Endodermal cell (in vitro differentiated cells): ENCODE data around the gene LBH. TPM values are rescaled to one million over a fixed set of nuclear protein-coding genes. Genes with fewer than 3 reads are reported as not detected.
A peak's percentile ranks its signal among the peaks of the same experiment; 100 is the strongest.

Experiments
- DNase-seq: peaks from one replicate; pipeline ENCODE4 v3.0.0-alpha.2; 2017
- H3K27ac ChIP-seq: 2 replicates; pipeline ENCODE4 v1.5.1; 2013; ENCODE audit warnings: mild to moderate bottlenecking, low read depth, low read length, moderate library complexity
- H3K27me3 ChIP-seq: 2 replicates; pipeline ENCODE4 v1.6.1; 2013; ENCODE audit warnings: mild to moderate bottlenecking, low read length, moderate library complexity; ENCODE audit not compliant: insufficient read depth, control insufficient read depth, poor library complexity, severe bottlenecking
- H3K36me3 ChIP-seq: 2 replicates; pipeline ENCODE4 v1.7.0; 2013; ENCODE audit warnings: mild to moderate bottlenecking, low read length, moderate library complexity; ENCODE audit not compliant: control insufficient read depth, insufficient read depth
- H3K4me1 ChIP-seq: one replicate; pipeline ENCODE4 v1.7.0; 2013; ENCODE audit warnings: low read length; ENCODE audit not compliant: control insufficient read depth, insufficient read depth
- H3K4me3 ChIP-seq: 2 replicates; pipeline ENCODE4 v1.5.1; 2013; ENCODE audit warnings: mild to moderate bottlenecking, low read length, moderate library complexity
- H3K9ac ChIP-seq: 2 replicates; pipeline ENCODE4 v1.6.1; 2013; ENCODE audit warnings: mild to moderate bottlenecking, low read length, moderate library complexity; ENCODE audit not compliant: poor library complexity, severe bottlenecking; ENCODE audit errors: extremely low read depth
- H3K9me3 ChIP-seq: 2 replicates; pipeline ENCODE4 v1.6.1; 2013; ENCODE audit warnings: mild to moderate bottlenecking, low read length, moderate library complexity; ENCODE audit not compliant: control insufficient read depth
- H3K27ac Mint-ChIP-seq: 2 replicates; pipeline ENCODE4 v1.8.0; 2020; ENCODE audit warnings: mixed read lengths
- H3K27me3 Mint-ChIP-seq: 2 replicates; pipeline ENCODE4 v1.8.0; 2021; ENCODE audit warnings: mild to moderate bottlenecking, mixed read lengths; ENCODE audit not compliant: insufficient read depth
- H3K36me3 Mint-ChIP-seq: 2 replicates; pipeline ENCODE4 v1.8.0; 2020; ENCODE audit warnings: low read depth, mixed read lengths
- H3K4me1 Mint-ChIP-seq: 2 replicates; pipeline ENCODE4 v1.8.0; 2020; ENCODE audit warnings: mixed read lengths
- H3K4me3 Mint-ChIP-seq: 2 replicates; pipeline ENCODE4 v1.8.0; 2020; ENCODE audit warnings: mild to moderate bottlenecking, moderate library complexity, mixed read lengths
- H3K9me3 Mint-ChIP-seq: 2 replicates; pipeline ENCODE4 v1.8.0; 2020; ENCODE audit warnings: mild to moderate bottlenecking, mixed read lengths
- CTCF ChIP-seq: fragments of 200-600 bp; sonication (generic); conservative IDR thresholded peaks from 2 replicates; pipeline ENCODE4 v1.5.0; 2021; ENCODE audit warnings: antibody characterized with exemption, mild to moderate bottlenecking
- WGBS, 2 experiments: methylation state at CpG; one replicate each; pipeline versions ENCODE4 v1.1.5 to v1.1.7; 2013; ENCODE audit warnings: missing lambda C conversion rate in 2 of 2, mixed read lengths in 1 of 2; ENCODE audit not compliant: insufficient coverage in 1 of 2, insufficient read length in 1 of 2; 5-methylcytosine and 5-hydroxymethylcytosine counted together
- total RNA-seq, 2 donors: library from RNA; stranded (reverse); fragmentation: NEBNext Ultra II Directional in 1 of 2; extraction: Animal tissue kit (Norgen Biotek cat#: 25700) in 1 of 2; gene quantifications; 2 replicates in 1 of 2; 3 replicates in 1 of 2; pipeline ENCODE4 v1.2.1, GENCODE V29; 2021

Gene LBH
- total RNA-seq, 2 donors from 2014 or later = 48.0 to 50.0 TPM

DNA sequence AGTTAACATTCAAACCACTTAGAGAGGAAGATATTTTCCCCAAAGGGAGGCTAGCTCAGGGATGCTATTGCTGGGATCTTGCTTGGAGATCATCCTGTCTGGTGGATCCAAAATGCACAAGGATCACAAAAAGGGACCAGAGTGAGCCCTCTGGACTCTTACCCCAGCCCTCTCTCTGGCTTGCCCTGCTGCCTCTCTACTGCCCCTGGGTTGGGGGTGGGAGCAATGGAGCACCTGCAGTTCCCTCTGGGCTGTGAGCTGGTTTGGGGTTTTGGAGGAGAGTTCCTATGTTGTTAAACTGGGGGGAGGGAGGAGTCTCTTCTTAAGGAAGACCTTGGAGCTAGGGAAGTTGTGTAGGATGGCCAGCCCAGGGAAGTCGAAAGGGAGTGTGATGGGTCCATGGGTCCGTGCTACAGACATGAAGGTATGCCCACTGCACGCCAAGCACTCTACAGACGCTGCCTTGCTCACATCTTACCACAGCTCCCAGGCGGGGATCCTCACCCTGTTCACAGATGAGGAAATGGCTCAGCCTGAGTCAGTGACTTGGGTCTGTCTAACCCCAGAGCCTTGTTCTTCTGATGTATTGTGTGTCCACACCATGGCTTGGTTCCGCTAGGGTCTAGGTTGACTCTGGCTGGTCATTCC is 3.8 kb downstream of the LBH start:
- H3K36me3 ChIP-seq = peaks cover 52% of the 10 kb centered on the region
- DNase-seq = peak; percentile 28
- H3K9me3 ChIP-seq = no peaks in the 10 kb centered on the region
- no peak overlapping the region for H3K9ac ChIP-seq
- peaks cover 8% of the 10 kb centered on the region for H3K27me3 ChIP-seq
- 93 to 98% methylated on average over 5 to 6 of the region's 6 CpGs for WGBS, 2 experiments
- peaks cover 34% of the 10 kb centered on the region for H3K4me1 ChIP-seq
- no peaks in the 10 kb centered on the region for H3K9me3 Mint-ChIP-seq
- H3K4me1 Mint-ChIP-seq = peaks cover 44% of the 10 kb centered on the region
- H3K27me3 Mint-ChIP-seq = peaks cover 8% of the 10 kb centered on the region
- H3K36me3 Mint-ChIP-seq = peaks cover 37% of the 10 kb centered on the region
- peak overlapping the region; percentile 95 for H3K4me3 ChIP-seq
- H3K27ac Mint-ChIP-seq = peak overlapping the region; percentile 30
- H3K27ac ChIP-seq = no peak overlapping the region
- H3K4me3 Mint-ChIP-seq = no peak overlapping the region
- TF ChIP-seq CTCF = no peak

GRCh38 chr2:30235859-30236535 is 4.7 kb downstream of the LBH start:
- no peak overlapping the region for H3K27ac ChIP-seq
- WGBS, 2 experiments = 95% methylated on average over 4 of the region's 4 CpGs; no CpG with 5 or more reads in 1 of the 2 experiments

GRCh38 chr2:30236591-30237238 is 5.4 kb downstream of the LBH start:
- Mint-ChIP-seq H3K27ac (no peak overlapping the region), H3K4me1 (peaks cover 47% of the 10 kb centered on the region), H3K9me3 (no peaks in the 10 kb centered on the region), H3K36me3 (peaks cover 46% of the 10 kb centered on the region), H3K4me3 (no peak overlapping the region), H3K27me3 (no peaks in the 10 kb centered on the region)
- Histone ChIP-seq H3K27me3 (no peaks in the 10 kb centered on the region), H3K36me3 (peaks cover 62% of the 10 kb centered on the region), H3K4me1 (peaks cover 41% of the 10 kb centered on the region), H3K9me3 (no peaks in the 10 kb centered on the region), H3K27ac (no peak overlapping the region), H3K4me3 (no peak overlapping the region), H3K9ac (no peak overlapping the region)
- DNase-seq = no peak
- no peak for TF ChIP-seq CTCF
- WGBS, 2 experiments = 85 to 94% methylated on average over 6 to 8 of the region's 8 CpGs

More at GRCh38 chr2:30235859-30236535, 4.7 kb downstream of the LBH start:
- Mint-ChIP-seq H3K27ac (no peak overlapping the region), H3K9me3 (no peaks in the 10 kb centered on the region), H3K4me1 (peaks cover 46% of the 10 kb centered on the region), H3K27me3 (no peaks in the 10 kb centered on the region), H3K36me3 (peaks cover 42% of the 10 kb centered on the region), H3K4me3 (no peak overlapping the region)
- DNase-seq = peak; percentile 5
- no peaks in the 10 kb centered on the region for H3K9me3 ChIP-seq
- peaks cover 59% of the 10 kb centered on the region for H3K36me3 ChIP-seq
- no peak overlapping the region for H3K9ac ChIP-seq
- TF ChIP-seq CTCF = no peak
- no peak overlapping the region for H3K4me3 ChIP-seq
- H3K27me3 ChIP-seq = no peaks in the 10 kb centered on the region
- H3K4me1 ChIP-seq = peaks cover 41% of the 10 kb centered on the region
